Large intestine (tissue), 3 donors: ENCODE results near the gene SMAD7. TPM values are rescaled to one million over a fixed set of nuclear protein-coding genes. Genes with fewer than 3 reads are reported as not detected.

Experiments
- DNase-seq, 2 donors: peaks; one replicate each; pipeline versions ENCODE4 v3.0.0 to v3.0.0-alpha.2; 2013
- H3K27ac ChIP-seq: one replicate; pipeline ENCODE4 v1.5.1; 2013; ENCODE audit warnings: low read length
- H3K27me3 ChIP-seq: 2 replicates; pipeline ENCODE4 v1.6.1; 2013; ENCODE audit warnings: low read length; ENCODE audit not compliant: control insufficient read depth, insufficient read depth
- H3K36me3 ChIP-seq: 2 replicates; pipeline ENCODE4 v1.6.1; 2013; ENCODE audit warnings: low read length; ENCODE audit not compliant: control insufficient read depth, insufficient read depth
- H3K4me1 ChIP-seq: one replicate; pipeline ENCODE4 v1.6.1; 2013; ENCODE audit warnings: low read length; ENCODE audit not compliant: control insufficient read depth, insufficient read depth
- H3K4me3 ChIP-seq: one replicate; pipeline ENCODE4 v1.5.1; 2013; ENCODE audit warnings: low read length
- H3K9me3 ChIP-seq: one replicate; pipeline ENCODE4 v1.6.1; 2013; ENCODE audit warnings: mild to moderate bottlenecking, low read depth, low read length, moderate library complexity; ENCODE audit not compliant: control insufficient read depth
- WGBS: methylation state at CpG from one replicate; pipeline ENCODE4 v1.1.5; 2013; ENCODE audit warnings: low lambda C conversion rate; ENCODE audit not compliant: insufficient coverage; 5-methylcytosine and 5-hydroxymethylcytosine counted together
- polyA plus RNA-seq: library from polyadenylated mRNA; unstranded; fragments of 120-200 nt; gene quantifications from one replicate; pipeline ENCODE4 v1.2.1, GENCODE V29; 2013

Gene SMAD7
- polyA plus RNA-seq, 1 donor, result 59.4 TPM

DNA sequence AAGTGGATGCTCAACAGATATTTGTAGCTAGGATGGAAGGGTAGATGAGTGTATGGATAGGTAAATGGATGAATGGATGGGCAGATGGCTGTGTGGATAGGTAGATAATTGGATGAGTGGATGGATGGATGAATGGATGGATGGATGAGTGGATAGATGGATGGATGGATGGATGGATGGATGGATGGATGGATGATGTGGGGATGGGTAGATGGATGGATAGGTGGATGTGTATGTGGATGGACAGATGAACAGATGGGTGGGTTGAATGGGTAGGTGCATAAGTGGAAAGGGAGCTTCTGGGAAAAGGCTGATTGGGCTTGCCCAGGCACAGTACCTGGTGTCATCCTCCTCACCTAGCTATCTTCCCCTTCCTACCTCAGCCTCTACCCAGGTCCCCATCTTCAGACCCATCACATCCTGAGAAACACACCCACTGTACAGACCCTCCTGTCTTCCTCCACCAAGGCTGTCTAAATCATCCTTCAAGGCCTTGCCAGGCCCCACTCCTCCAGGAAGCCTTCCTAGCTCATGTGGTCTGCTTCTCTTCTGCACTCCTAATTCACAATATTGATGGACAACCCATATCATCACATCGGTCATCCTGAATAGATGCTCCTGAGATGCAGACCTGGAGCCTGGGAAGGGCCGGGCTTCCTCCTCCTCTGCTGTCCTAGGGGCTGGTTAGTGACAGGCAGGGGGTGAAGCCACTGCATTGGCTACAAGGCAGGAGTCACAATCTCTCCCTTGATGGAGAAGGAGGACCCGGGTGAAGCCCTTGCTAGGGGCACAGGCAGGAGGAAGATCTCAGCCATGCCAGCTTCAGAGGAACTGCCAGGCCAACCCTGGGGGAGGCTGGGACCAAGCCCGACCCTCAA lies 49.4 kb downstream of the SMAD7 start:
- WGBS, result no CpG with 5 or more reads among the region's 4 CpGs
- H3K9me3 ChIP-seq, result peaks cover 12% of the 10 kb centered on the region
- peaks cover 13% of the 10 kb centered on the region for H3K4me1 ChIP-seq

GRCh38 chr18:48900469-48900868 lies 50.3 kb downstream of the SMAD7 start:
- Histone ChIP-seq H3K9me3 (peaks cover 11% of the 10 kb centered on the region), H3K27ac (no peak overlapping the region), H3K4me3 (no peak overlapping the region), H3K36me3 (no peaks in the 10 kb centered on the region), H3K4me1 (peaks cover 13% of the 10 kb centered on the region), H3K27me3 (no peaks in the 10 kb centered on the region)
- 100% methylated on average over 1 of the region's 1 CpG for WGBS
- DNase-seq, result no peak

More for the DNA sequence above, 49.4 kb downstream of the SMAD7 start:
- H3K4me3 ChIP-seq, result no peak overlapping the region
- no peaks in the 10 kb centered on the region for H3K36me3 ChIP-seq
- H3K27ac ChIP-seq, result no peak overlapping the region
- no peak for DNase-seq
- H3K27me3 ChIP-seq, result no peaks in the 10 kb centered on the region

- Histone ChIP-seq H3K4me1 (peaks cover 13% of the 10 kb centered on the region), H3K27ac (no peak overlapping the region), H3K9me3 (peaks cover 3% of the 10 kb centered on the region), H3K27me3 (no peaks in the 10 kb centered on the region), H3K36me3 (no peaks in the 10 kb centered on the region), H3K4me3 (no peak overlapping the region)
- no CpG with 5 or more reads among the region's 4 CpGs for WGBS
- DNase-seq, result no peak
These were observed 51.1 kb downstream of the SMAD7 start for GRCh38 chr18:48899558-48900174.

DNA sequence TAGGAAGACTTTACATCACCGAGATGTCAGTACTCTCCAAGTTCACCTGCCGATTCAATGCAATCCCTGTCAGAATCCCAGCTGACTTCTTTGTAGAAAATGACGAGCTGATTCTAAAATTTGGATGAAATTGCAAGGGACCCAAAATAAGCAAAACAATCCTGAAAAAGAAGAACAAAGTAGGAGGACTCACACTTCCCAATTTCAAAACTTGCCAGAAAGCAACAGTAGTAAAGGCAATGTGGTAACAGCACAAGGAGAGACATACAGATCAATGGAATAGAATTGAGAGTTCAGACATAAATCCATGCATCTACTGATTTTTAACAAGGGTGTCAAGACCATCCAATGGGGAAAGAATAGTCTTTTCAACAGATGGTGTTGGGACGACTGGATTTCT lies 52.2 kb downstream of the SMAD7 start:
- H3K27me3 ChIP-seq, result no peaks in the 10 kb centered on the region
- H3K4me1 ChIP-seq, result peaks cover 20% of the 10 kb centered on the region
- WGBS, result 83% methylated on average over 2 of the region's 4 CpGs
- H3K27ac ChIP-seq, result no peak overlapping the region
- no peak for DNase-seq
- no peaks in the 10 kb centered on the region for H3K36me3 ChIP-seq
- no peak overlapping the region for H3K4me3 ChIP-seq
- no peaks in the 10 kb centered on the region for H3K9me3 ChIP-seq

DNA sequence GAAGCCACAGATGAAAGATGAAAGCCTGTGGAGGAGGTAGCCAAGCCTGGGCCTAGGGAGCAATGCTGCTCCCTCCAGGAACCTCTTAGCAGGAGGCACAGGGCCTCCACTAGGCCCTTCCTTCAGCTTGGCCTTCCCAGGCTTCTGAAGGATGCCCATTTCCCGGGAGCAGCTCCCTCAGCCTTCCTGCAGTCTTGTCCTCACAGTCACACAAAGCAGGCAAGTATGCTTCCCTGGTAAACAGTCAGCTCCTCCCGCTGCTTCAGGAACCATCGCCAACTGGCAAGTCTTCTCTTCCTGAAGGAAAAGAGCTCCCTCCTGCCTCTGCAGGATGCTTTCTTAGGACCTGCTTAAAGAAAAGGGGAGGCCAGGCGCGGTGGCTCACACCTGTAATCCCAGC lies 53.2 kb downstream of the SMAD7 start:
- Histone ChIP-seq H3K4me3 (no peak overlapping the region), H3K27ac (no peak overlapping the region), H3K4me1 (peaks cover 22% of the 10 kb centered on the region), H3K36me3 (no peaks in the 10 kb centered on the region), H3K9me3 (no peaks in the 10 kb centered on the region), H3K27me3 (no peaks in the 10 kb centered on the region)
- DNase-seq, result no peak
- WGBS, result no CpG with 5 or more reads among the region's 5 CpGs

GRCh38 chr18:48896875-48897511 lies 53.8 kb downstream of the SMAD7 start:
- Histone ChIP-seq H3K4me1 (peaks cover 16% of the 10 kb centered on the region), H3K9me3 (no peaks in the 10 kb centered on the region), H3K36me3 (no peaks in the 10 kb centered on the region), H3K27ac (no peak overlapping the region), H3K27me3 (no peaks in the 10 kb centered on the region), H3K4me3 (no peak overlapping the region)
- WGBS, result no CpG with 5 or more reads among the region's 9 CpGs
- DNase-seq, result no peak

GRCh38 chr18:48896326-48896874 lies 54.4 kb downstream of the SMAD7 start:
- no peak overlapping the region for H3K27ac ChIP-seq
- H3K36me3 ChIP-seq, result no peaks in the 10 kb centered on the region
- H3K4me3 ChIP-seq, result no peak overlapping the region
- no peak for DNase-seq
- WGBS, result no CpG with 5 or more reads among the region's 8 CpGs
- peaks cover 11% of the 10 kb centered on the region for H3K4me1 ChIP-seq
- no peaks in the 10 kb centered on the region for H3K9me3 ChIP-seq
- no peaks in the 10 kb centered on the region for H3K27me3 ChIP-seq

DNA sequence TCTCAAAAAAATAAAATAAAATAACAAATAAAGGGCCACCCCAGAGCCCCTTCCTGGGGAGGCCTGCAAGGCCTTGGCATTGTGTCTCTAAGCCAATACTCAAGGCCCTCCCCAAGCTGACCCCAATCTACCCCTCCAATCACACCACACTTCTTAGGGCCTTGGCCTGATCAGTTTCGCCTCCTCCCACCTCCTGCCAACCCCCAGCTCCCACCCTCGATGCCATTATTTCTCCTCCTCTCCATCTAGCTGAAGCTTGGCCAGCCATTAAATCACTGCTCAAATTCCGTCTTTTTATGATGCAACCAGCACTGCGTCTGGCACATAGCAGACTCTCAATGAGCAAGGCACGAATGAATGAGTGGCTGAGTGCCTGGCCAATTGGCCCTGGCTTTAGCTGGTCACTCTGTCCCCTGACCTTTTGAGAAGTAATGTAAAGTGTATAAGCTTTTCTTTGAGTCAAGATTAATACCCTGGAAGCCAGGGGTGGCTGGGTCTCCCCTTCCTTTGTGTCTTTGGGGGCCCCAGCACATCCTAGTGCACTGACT lies 55.9 kb downstream of the SMAD7 start:
- H3K27me3 ChIP-seq, result no peaks in the 10 kb centered on the region
- H3K4me3 ChIP-seq, result no peak overlapping the region
- 100% methylated on average over 1 of the region's 5 CpGs for WGBS
- DNase-seq, result no peak
- no peaks in the 10 kb centered on the region for H3K9me3 ChIP-seq
- H3K4me1 ChIP-seq, result peaks cover 10% of the 10 kb centered on the region
- no peak overlapping the region for H3K27ac ChIP-seq
- H3K36me3 ChIP-seq, result no peaks in the 10 kb centered on the region

- DNase-seq, result peak in 1 of 2 donors; percentile 57
- WGBS, result no CpG with 5 or more reads among the region's 25 CpGs
- Histone ChIP-seq H3K27me3 (no peaks in the 10 kb centered on the region), H3K36me3 (no peaks in the 10 kb centered on the region), H3K27ac (no peak overlapping the region), H3K9me3 (no peaks in the 10 kb centered on the region), H3K4me3 (no peak overlapping the region), H3K4me1 (peaks cover 19% of the 10 kb centered on the region)
These were observed 56.9 kb downstream of the SMAD7 start for GRCh38 chr18:48893608-48894600.
